Muscle of back (tissue), 11 donors: ENCODE measurements around the gene ARHGEF16. TPM values are rescaled to one million over a fixed set of nuclear protein-coding genes. Genes with fewer than 3 reads are reported as not detected.
A peak's percentile ranks its signal among the peaks of the same experiment; 100 is the strongest.

ENCODE experiments used
- DNase-seq, 3 donors: peaks; one replicate each; pipeline versions ENCODE4 v3.0.0 to v3.0.0-alpha.2; 2013
- polyA plus RNA-seq, 10 donors: library from polyadenylated mRNA; unstranded; fragments of 120-200 nt; gene quantifications; one replicate each; pipeline ENCODE4 v1.2.1, GENCODE V29; 2013; ENCODE audit not compliant: insufficient read length in 10 of 10

ARHGEF16 gene
- polyA plus RNA-seq, 10 donors: 0.23 to 1.5 (median 0.45) TPM

- no peak for DNase-seq
These were observed 44.5 kb downstream of the ARHGEF16 start for GRCh38 chr1:3498986-3499385.

GRCh38 chr1:3499611-3500010, 45.1 kb downstream of the ARHGEF16 start:
- no peak for DNase-seq

GRCh38 chr1:3500265-3500835, 45.9 kb downstream of the ARHGEF16 start:
- no peak for DNase-seq

- no peak for DNase-seq
These were observed 47.0 kb downstream of the ARHGEF16 start for GRCh38 chr1:3501437-3501836.

- DNase-seq: peak; percentile 22 to 70 (median 50)
These were observed 47.6 kb downstream of the ARHGEF16 start for GRCh38 chr1:3501856-3502640.

- no peak for DNase-seq
These were observed 48.4 kb downstream of the ARHGEF16 start for GRCh38 chr1:3502641-3503524.

- no peak for DNase-seq
These were observed 49.0 kb downstream of the ARHGEF16 start for GRCh38 chr1:3503525-3503886.

GRCh38 chr1:3504151-3504821, 49.8 kb downstream of the ARHGEF16 start:
- DNase-seq: no peak

- no peak for DNase-seq
These were observed 50.3 kb downstream of the ARHGEF16 start for GRCh38 chr1:3504822-3505153.

- no peak for DNase-seq
These were observed 50.7 kb downstream of the ARHGEF16 start for GRCh38 chr1:3505161-3505560.

- no peak for DNase-seq
These were observed 51.6 kb downstream of the ARHGEF16 start for GRCh38 chr1:3506041-3506440.

GRCh38 chr1:3506943-3507342, 52.5 kb downstream of the ARHGEF16 start:
- no peak for DNase-seq

- no peak for DNase-seq
These were observed 53.3 kb downstream of the ARHGEF16 start for GRCh38 chr1:3507636-3508275.

GRCh38 chr1:3508757-3509415, 54.4 kb downstream of the ARHGEF16 start:
- DNase-seq: no peak

- DNase-seq: no peak
These were observed 55.3 kb downstream of the ARHGEF16 start for GRCh38 chr1:3509721-3510120.

GRCh38 chr1:3510136-3510955, 55.9 kb downstream of the ARHGEF16 start:
- DNase-seq: no peak

- DNase-seq: no peak
These were observed 56.4 kb downstream of the ARHGEF16 start for GRCh38 chr1:3510956-3511250.

GRCh38 chr1:3511306-3511705, 56.8 kb downstream of the ARHGEF16 start:
- no peak for DNase-seq

- no peak for DNase-seq
These were observed 57.4 kb downstream of the ARHGEF16 start for GRCh38 chr1:3511856-3512255.

- no peak for DNase-seq
These were observed 59.9 kb downstream of the ARHGEF16 start for GRCh38 chr1:3514404-3514803.
